CD4-positive, alpha-beta T cell treated with Interleukin-15 for 1 hour (primary cell): ENCODE measurements around the gene PLCG1.

Source experiments
- DNase-seq: peaks from one replicate; pipeline ENCODE4 v3.0.0-alpha.2; 2020

PLCG1 gene

DNA sequence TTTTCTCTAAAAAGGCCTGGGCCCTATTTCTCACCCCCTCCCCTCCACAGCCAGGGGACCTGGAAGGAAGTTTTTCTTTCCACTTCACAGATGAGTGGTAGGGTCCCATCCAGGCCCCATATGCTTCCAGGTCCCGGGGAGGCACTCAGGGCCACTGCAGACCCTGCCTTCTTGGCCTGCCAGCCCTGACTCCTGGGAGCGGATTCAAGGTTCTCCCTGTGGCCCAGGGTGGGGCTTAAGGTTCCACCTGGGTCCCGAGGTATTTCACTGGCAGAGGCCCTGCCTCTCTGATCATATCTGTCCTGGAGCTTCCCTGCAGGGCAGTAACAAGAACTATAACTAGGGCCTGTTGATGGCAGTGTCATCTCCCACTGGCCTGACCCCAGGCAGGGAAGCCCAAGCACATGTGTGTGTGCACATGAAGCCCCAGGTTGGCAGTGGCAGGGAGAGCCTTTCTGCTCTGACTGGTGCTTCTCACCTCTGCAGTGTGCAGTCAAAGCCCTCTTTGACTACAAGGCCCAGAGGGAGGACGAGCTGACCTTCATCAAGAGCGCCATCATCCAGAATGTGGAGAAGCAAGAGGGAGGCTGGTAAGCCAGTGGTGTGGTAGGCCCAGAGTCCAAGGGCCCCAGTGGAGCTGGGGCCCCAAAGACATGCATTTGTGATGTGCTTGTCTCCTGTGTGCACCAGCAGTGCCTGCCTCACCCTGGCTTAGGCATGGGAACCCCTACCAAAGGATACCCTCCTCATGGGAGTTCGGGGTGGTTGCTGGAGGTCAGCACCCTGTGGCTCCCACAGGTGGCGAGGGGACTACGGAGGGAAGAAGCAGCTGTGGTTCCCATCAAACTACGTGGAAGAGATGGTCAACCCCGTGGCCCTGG is 31.2 kb downstream of the PLCG1 start:
- DNase-seq = peak; percentile 12

DNA sequence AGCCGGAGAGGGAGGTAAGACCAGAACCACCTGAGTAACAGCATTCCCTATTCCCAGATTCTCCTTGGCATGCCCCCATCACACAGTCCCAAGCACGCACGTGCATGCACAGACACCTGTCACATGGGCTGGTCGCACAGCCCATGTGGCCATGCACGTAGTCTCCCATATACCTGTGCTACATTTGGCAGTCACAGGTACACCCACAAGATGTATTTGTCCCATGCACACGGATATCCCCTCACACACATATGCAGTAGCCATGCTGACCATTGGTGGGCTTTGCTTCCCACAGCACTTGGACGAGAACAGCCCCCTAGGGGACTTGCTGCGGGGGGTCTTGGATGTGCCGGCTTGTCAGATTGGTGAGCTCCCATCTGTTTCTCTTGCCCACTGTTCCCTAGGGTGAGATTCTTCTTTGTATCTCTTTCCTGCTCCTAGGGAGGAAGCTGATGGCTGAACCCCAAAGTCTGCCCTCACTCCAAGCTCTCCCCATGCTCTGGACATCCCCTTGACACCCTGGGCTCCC is 31.9 kb downstream of the PLCG1 start:
- peak; percentile 7 for DNase-seq

DNA sequence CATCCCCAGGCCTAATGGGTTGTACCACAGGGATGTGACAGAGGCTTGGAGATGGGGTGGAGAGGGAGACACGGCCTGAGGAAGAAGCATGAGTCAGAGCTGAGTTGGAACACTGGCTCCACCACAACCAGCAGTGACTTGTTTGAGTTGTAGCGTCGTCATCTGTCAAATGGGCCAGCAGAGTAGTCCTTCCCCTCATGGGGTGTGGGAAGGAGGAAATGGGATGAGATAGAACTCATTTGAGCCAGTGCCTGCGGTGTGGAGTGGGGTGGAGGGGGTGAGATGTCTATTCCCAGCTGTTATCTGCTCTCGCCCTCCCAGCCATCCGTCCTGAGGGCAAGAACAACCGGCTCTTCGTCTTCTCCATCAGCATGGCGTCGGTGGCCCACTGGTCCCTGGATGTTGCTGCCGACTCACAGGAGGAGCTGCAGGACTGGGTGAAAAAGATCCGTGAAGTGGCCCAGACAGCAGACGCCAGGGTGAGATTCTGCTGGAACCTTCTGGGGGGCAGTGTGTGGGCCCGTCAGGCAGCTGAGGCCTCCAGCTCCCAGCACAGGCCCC is 32.5 kb downstream of the PLCG1 start:
- peak; percentile 11 for DNase-seq

DNA sequence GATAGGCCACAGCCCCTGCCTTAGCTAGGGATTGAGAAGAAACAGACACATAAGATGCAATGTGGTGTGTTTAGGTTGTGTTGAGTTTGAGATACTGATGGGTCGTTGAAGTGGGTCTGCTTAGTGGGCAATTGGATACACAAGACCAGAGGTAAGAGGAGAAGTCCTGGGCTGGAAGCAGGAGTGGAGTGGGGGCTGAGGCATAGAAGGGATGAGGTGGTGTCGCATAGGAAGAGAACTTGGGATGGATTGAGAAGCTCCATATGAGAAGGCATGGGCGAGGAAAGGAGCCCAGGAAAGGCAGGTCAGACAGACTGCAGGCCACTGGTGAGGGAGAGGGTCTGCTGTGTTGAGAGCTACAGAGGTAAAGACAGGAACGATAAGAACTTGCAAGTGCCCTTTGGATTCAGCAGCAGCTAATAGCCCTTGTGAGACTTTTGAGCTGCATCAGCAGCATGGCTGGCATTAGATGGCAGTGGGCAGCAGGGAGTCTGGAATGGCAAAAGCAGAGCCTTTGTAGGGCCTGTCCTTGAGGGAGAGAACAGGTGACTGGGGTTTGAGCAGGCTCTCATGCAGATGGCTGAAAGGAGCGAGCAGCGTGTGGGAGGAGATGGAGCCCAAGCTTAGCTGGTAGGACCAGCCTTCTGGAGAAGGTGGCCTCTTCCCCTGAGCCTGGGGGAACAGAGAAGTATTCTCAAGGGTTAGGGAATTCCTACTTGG is 33.2 kb downstream of the PLCG1 start:
- no peak for DNase-seq

DNA sequence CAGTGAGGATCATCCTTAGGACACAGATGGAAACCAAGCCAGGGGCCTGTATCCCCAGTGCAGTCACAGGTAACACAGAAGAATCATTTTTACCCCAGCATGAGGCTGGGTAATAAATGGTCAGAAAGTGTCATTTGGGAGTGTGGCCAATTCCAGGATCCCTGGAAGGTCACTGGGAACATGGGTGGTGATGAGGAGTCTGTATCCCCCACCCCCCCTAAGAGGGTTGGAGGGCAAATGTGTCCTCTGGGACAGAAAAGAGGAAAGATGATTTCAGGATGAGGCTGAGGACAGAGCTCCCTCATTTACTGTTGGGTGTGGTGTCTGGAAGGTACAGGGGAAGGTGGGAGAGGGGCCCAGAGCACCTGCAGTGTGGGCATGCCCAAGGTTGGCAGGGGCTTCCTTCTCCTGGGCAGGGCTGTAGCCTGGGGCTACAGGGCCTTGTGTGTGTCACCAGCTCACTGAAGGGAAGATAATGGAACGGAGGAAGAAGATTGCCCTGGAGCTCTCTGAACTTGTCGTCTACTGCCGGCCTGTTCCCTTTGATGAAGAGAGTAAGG is 34.5 kb downstream of the PLCG1 start:
- peak; percentile 1 for DNase-seq

DNA sequence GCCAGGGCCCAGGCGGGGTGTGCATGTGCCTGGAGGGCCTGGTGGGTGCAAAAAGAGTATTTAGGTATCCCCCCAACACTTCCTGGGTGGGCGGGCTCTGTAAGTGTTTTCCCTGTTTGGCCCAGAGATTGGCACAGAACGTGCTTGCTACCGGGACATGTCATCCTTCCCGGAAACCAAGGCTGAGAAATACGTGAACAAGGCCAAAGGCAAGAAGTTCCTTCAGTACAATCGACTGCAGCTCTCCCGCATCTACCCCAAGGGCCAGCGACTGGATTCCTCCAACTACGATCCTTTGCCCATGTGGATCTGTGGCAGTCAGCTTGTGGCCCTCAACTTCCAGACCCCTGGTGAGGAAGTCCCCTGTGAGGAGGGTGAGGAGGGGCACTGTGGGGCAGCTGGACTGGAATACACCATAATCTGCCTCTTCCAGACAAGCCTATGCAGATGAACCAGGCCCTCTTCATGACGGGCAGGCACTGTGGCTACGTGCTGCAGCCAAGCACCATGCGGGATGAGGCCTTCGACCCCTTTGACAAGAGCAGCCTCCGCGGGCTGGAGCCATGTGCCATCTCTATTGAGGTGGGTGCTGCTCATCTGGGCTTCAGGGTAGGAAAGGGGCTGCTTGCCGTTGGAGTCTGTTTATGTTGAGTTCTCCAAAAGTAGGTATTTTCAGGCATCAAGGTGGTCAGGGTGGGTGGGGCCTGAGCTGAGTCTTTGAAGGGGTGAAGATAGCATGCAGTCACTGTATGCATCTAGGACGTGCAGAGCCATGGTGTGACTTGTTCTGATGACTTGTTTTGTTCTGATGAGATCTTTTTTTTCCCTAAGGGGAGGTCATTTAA is 35.2 kb downstream of the PLCG1 start:
- DNase-seq = peak; percentile 8

DNA sequence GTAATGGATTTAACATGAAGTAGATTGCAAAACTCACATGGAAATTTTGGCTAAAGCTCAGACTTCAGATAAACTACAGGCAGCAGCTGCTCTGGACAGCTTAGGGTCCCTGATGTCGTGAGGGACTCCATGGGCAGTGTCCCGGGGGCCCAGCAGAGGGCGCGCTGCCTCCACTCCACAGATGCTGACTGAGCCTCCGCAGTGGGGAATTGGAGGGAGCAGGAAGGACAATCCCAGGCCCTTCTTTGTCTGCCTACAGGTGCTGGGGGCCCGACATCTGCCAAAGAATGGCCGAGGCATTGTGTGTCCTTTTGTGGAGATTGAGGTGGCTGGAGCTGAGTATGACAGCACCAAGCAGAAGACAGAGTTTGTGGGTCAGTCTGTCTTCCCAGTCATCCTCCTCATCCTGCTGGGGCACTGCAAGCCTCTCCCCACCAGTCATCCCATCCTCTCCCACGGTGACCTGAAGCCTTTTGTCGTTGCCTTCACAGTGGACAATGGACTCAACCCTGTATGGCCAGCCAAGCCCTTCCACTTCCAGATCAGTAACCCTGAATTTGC is 35.9 kb downstream of the PLCG1 start:
- peak; percentile 54 for DNase-seq

DNA sequence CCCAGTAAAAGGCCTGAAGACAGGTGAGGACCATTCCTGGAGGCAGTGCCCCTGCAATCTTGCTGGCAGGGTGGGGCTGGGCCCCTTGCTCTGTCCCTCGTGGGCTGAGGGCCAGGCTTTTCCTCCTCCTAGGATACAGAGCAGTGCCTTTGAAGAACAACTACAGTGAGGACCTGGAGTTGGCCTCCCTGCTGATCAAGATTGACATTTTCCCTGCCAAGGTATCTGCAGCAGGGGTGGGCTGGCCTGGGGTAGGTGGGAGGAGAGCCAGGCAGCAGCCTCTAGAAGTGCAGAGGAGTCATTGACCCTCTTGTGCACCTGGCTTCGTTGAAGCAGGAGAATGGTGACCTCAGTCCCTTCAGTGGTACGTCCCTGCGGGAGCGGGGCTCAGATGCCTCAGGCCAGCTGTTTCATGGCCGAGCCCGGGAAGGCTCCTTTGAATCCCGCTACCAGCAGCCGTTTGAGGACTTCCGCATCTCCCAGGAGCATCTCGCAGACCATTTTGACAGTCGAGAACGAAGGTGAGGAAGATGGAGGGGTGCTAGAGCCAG is 36.5 kb downstream of the PLCG1 start:
- DNase-seq = peak; percentile 16

DNA sequence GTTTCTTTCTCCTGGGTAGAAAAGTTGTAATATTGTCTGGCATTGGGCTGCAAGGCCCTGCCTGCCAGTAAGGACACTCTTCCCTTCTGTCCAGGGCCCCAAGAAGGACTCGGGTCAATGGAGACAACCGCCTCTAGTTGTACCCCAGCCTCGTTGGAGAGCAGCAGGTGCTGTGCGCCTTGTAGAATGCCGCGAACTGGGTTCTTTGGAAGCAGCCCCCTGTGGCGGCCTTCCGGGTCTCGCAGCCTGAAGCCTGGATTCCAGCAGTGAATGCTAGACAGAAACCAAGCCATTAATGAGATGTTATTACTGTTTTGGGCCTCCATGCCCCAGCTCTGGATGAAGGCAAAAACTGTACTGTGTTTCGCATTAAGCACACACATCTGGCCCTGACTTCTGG is 37.0 kb downstream of the PLCG1 start:
- no peak for DNase-seq

DNA sequence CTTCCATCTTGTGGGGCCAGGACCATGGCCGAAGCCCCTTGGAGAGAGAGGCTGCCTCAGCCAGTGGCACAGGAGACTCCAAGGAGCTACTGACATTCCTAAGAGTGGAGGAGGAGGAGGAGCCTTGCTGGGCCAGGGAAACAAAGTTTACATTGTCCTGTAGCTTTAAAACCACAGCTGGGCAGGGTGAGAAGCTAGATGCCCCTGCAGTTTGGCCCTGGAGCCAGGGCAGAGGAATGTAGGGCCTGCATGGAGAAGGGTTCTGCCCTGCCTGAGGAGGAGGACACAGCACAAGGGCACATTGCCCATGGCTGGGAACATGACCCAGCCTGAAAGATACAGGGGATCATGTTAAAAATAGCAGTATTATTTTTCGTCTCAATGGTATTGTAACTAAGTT is 37.4 kb downstream of the PLCG1 start:
- peak; percentile 6 for DNase-seq

DNA sequence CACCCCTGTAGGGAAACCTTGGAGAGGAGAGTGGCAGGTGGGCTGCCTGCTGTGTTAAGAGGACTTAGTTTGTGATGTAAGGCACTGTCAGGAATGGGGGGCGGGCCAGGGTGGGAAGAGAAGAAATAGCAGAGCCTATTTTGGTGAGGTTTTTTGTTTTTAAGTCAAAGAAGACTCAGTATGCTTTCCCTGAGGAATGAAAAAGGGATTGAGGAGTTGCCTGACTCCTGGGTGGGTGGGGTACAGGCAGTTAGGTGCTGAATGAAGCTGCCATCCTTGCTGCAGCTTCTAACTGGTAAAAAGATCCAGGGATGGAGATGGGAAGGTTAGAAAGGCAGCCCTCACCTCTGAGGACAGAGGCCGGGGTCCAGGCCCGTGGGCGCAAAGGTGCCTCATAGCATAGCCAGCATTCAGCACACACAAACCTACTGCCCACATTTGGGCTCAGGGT is 37.9 kb downstream of the PLCG1 start:
- DNase-seq = peak; percentile 8

DNA sequence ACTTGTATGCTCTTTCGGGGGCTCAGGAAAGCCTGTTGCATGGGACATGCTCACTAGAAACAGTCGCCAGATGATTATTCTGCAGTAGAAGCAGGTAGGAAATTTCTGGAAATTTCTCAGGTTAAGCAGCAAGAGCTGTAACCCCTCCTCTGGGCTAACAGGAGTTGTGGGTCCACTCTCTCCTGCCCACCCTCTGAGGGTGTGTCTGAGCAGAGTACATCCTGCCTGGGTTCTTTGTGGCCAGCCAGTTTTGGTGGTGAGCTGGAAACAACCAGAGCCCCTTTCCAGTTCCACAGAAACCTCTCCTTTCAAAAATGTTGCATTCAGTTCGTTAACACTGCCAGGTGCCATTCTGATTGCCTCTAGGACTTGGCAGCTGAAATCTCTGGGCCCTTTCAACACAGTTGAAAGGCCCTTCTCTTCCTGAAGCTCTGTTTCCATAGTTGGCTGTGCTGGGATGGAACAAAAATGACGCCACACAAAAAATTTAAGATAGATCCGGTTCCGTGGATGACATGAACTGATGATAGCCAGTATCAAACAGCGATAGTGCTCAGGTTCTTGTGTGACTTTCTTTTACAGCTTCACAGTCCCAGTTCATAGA is 38.5 kb downstream of the PLCG1 start:
- DNase-seq = no peak

DNA sequence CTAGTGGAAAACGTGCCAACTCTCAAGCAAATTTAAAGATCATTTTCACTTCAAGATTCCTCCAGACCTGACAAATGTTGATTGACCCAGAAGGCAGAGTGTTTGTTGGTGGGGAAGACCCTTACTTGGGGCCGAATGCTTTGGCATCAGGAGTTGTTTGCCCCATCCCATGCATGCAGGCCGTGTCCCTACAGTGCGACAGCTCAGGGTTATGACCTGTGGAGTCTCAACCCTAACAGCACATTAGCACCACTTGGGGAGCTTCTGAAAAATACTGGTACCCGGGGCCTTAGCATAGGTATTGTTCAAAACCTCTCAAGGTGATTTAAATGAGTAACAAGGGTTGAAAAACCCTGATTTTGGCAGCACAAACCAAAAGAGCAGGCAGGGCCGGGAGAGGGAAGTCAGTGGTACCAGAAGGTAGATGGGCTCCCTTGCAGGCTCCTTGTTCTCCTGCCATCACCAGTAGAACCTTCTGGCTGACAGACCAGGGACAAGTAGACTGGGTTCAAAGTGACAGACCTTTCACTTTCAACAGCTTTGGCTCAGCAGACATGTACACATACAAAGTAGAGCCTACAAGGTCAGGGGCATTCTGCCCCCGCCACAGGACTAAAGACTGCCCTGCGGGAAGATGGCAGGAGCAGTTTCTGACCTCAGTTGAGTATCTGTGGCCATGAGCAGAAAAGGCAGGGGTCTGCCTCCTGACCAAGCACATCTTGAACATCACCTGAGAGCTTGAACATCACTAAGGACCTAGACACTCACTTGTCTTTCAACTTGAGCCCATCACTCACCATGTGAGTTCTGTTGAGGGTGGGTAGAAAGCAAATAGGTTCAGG is 39.6 kb downstream of the PLCG1 start:
- no peak for DNase-seq

DNA sequence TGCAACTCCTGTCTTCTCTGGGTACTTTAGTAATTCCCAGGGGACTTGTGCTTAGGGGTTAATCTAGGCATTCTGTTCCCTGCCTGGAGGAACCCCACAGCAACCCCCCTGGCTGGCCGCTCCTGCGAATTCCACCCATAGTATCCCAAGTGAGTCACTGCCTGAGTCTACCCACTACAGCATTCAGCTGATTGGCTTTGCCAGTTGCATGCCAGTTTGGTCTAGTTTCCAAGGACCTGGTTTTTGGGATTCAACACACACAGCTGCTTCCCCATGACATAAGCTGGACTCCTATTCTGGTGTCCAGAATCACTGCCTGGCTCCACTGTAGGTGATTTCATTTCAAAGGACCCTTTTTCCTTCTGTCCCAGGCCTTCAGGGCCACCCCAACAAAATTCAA is 40.3 kb downstream of the PLCG1 start:
- no peak for DNase-seq

DNA sequence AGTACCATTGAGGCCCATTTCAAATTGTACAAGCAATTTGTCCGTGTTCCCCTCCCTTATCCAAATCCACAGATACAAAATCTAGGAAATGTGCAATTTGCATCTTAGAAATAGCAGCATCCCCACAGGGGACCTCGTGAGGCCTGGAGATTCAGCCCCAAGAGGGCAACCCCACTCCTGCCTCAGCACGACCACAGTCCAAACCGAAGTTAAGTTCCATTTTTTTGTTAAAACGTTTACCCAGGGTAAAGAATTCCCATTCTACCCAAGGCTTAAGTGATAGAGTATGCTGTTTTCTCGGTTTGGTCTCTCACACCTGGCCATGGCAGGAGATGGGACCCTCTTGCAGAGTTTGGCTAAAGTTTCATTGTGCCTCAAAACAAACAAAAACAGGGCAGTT is 41.2 kb downstream of the PLCG1 start:
- no peak for DNase-seq

DNA sequence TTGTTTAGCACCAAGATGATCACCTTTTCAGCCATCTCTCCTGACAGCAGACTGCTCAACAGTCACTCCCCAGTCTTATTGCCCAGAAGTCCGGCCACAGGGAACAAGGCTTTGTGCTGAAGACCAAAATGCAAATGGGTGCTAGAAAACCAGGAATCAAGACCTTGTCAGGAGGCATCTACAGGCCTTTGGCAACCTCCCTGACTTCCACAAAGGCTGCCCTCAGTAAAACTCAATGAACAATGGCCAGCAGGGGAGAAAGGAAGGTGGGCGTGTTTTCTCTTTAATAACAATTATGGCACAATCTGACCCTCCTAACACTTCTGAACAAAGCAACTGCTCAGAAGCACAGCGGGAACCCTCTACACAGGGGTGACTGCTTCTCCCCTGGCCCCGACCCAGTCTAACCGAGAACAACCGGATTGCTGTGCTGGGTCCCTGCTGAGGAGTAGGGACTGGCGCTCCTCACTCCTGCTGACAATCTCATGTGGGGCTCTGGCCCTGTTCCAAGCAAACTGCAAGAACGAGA is 41.6 kb downstream of the PLCG1 start:
- DNase-seq = no peak

DNA sequence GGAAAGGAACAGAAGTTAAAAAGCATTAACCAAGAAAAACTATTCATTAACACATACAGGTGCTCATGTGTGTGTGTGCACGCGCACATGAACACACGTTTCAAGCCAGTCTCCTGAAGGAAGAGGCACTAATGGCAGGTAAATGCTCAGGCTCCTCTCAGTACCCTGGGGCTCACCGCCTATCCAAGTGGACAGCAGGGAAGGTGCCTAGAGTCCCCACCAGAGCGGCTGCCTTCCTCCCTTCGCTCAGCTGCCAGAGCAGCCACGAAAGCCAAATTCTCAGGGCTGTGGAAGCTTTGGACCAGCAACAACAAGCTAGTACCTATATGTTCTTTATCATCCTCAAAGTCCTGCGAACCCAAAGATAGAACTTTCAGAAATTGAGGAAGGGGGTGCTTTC is 42.6 kb downstream of the PLCG1 start:
- DNase-seq = no peak

DNA sequence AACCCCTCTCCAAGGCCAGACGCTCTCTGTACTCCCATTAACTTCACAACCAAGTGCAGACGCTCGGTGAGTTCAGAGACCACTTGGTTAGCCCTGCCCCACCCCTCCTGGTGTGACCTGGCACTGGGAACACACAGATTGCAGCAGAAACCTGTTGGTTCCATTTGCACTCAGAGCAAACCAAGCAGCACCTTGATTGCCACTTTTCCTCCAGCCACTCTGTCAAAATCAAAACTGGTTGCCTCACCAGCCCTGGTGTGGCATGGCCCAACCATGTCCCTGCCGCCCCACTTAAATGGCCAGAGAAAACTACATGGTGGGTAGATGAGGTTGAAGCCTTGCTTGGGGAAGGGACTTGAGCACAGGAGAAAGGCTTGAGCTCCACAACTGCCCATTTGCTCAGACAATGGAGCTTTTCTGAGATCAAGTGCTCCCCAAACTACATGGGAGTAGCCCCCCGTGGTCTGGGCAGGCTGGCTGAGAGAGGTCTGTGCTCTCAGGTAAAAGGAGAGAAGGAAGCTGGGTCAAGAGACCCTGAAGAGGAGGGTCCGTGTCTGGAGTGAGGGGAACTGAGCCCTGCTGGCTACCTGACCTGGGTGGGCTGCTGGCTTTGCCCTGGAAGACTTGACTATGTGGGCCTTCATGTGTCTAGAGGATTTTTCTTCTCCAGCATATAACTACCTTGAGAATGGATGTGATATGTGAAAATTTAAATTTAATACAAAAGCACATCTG is 43.4 kb downstream of the PLCG1 start:
- no peak for DNase-seq

DNA sequence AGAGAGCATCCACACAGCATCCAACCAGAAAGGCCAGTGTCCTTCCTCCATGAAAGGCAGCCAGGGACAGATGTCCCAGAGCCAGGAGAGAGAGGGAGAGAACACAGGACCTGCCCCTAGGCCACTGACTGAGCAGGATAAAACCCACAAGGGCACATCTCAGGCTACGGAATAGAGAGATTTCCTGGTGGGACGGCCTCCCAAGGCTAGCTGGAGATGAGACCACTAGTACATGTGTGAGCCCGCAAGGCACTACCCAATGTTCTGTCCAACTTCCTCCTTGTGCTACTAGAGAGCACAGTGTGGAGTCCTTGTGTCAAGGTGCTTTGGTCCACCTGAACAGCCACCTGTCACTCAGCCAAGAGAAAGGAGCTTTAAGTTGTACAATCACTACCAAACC is 44.2 kb downstream of the PLCG1 start:
- DNase-seq = no peak
